GM21528 (cell line): Measurements from ENCODE around the gene NUS1.
A peak's percentile ranks its signal among the peaks of the same experiment; 100 is the strongest.
"Not testable (repeated sequence)": the region's sequence is repeated elsewhere in the genome, so short reads cannot be mapped to it uniquely, and the experiment has no call there.

Experiments
- ATAC-seq: cut with Tn5 transposase; IDR thresholded peaks from one replicate; pipeline ENCODE4 v1.9.1; 2021; ENCODE audit warnings: mild to moderate bottlenecking, moderate library complexity; ENCODE audit not compliant: unreplicated experiment, low FRiP score

The NUS1 gene

DNA sequence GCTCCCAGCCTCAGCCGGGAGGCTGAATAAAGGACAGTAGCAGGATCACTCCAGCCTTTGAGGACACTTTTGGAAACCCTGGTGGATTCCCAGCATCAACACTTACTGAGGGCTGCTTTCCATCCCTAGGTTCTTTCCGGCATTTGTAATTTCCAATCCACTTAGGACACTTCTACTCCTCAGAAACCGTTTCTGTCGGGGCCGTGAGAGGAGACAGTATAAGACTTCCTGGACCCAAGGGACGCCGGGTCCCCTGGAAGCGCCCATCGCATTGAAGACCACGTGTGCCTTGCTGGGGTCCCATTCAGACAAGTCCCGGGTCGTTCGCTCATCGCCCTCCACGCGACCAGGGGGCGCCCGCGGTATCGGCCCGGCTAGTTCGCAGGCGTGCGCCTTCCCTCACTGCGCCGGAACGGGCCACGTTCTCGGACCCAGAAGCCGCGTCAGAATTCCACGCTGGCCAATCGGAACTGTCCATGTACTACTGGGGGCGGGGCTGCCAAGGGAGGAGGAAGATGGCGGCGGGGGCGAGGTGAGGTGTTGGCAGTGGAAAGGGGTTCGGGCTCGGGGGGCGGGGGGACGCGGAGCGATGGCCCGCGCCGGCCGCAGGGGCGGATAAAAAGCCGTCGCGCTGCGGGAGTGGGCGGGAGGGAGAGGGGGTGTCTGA, at the start of gene NUS1:
Gene NUS1, plus strand, starts transcription at position 479 of the 667 bp plus-strand sequence. CDS start 202 bp downstream, outside the sequence.
- peak; percentile 99 for ATAC-seq

DNA sequence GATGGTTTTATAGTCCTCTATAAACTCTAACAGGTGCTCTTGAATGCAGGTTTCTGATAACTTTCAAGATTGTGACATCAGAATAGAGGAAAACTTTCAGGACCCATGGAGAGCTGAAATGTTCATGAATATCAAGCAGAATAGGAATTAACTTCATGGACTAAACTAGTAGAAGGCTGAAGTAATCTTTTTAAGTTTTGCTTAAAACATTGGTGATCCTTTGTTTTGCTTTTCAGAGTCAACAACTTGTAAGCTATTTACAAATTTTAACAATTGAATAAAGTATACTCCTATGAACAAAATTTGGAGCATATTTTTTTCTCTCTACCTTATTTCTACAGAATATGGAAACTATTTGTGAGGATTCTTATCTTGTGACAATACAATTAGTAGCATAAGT, 47.7 kb upstream of the NUS1 start:
- no peak for ATAC-seq

GRCh38 chr6:117629119-117629660, 46.1 kb upstream of the NUS1 start:
- no peak for ATAC-seq

GRCh38 chr6:117637770-117638169, 37.5 kb upstream of the NUS1 start:
- ATAC-seq, result no peak

GRCh38 chr6:117642976-117643375, 32.3 kb upstream of the NUS1 start:
- ATAC-seq, result no peak

DNA sequence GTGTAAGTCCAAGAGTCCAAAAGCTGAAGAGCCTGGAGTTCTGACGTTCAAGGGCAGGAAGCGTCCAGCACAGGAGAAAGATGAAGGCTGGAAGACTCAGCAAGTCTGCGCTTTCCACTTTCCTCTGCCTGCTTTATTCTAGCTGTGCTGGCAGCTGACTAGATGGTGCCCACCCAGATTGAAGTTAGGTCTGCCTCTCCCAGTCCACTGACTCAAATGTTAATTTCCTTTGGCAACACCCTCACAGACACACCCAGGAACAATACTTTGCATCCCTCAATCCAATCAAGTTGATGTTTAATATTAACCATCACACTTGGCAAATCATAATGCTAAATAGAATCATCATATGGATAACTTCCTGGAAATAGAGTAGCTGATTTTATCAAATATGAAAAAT, 23.3 kb upstream of the NUS1 start:
- not testable (repeated sequence) for ATAC-seq

GRCh38 chr6:117653949-117654348, 21.3 kb upstream of the NUS1 start:
- no peak for ATAC-seq

- no peak for ATAC-seq
These were observed 19.9 kb upstream of the NUS1 start for GRCh38 chr6:117655380-117655779.

DNA sequence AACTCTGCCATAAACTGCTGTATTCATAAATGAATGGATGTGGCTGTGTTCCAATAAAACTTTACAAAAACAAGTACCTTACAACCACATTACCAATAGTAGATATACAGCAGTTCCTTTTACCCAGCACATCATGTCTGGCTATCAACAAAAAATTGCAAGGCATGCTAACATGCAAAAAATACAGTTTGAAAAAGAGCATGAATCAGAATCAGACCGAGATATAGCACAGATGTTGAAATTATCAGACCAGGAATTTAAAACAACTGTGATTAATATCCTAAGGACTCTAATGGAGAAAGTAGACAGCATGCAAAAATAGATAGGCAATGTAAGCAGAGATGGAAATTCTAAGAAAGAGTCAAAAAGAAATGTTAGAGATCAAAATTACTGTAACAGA, 8.4 kb upstream of the NUS1 start:
- ATAC-seq, result no peak

GRCh38 chr6:117668736-117669135, 6.5 kb upstream of the NUS1 start:
- no peak for ATAC-seq

DNA sequence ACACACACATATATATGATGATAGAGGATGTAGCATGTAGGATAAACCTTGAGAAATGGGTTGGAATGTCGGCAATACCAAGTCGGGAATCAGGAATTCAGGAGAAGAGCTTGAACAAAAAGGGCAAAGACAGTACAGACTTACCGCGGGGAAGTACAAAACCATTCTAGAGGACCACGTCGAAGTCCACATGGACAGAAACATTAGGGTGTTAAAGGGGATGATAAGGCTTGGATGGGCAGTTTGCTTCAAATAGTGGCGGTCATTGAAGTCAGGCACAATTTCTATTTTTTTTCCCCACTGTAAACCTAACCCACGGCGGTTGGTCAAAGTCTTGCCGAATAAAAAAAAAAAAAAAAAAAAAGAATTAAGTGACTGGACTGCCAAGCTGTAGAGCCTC, 766 bp upstream of the NUS1 start:
- no peak for ATAC-seq

DNA sequence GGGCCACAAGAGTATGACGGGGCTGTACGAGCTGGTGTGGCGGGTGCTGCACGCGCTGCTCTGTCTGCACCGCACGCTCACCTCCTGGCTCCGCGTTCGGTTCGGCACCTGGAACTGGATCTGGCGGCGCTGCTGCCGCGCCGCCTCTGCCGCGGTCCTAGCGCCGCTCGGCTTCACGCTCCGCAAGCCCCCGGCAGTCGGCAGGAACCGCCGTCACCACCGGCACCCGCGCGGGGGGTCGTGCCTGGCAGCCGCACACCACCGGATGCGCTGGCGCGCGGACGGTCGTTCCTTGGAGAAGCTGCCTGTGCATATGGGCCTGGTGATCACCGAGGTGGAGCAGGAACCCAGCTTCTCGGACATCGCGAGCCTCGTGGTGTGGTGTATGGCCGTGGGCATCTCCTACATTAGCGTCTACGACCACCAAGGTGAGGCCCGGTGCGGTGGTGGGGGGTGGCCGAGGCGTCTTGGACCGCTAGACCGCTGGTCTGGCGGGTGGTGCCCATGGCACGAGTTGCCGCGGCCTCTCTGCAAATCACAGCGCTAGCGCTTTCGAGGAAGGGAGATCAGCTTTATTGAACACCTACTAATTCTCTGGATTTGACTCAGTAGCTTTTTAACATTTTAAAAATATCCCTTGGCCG, 511 bp downstream of the NUS1 start:
- ATAC-seq, result peak; percentile 38

DNA sequence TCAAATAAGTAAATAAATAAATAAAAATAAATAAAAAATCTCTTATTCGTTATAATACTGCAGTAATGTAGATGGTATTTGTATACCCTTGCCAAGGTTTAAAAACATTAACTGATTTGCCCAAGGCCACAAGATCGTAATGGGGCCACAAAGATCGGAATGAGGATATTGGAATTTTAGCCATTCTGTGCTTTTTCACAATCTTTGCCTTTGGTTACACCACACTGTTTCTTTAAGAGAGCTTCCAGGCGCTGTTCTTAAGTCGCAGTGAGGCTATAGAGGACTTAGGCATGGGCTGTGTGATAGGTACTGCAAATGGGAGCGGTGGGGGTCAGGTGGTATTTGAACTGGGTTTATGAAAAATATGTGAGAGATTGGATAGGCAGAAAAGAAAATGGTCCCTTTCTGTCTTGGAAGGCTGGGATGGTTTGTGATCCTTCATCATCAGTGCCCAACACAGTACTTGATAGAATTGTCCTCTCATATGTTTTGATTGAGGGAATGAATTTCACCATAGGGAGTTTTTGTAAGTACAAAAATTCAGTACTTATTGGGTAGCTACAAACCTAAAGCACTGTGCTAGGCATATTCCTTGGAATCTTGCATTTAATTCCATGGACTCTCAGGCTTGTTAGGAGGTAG, 1.4 kb downstream of the NUS1 start:
- ATAC-seq, result no peak

GRCh38 chr6:117677553-117678141, 2.4 kb downstream of the NUS1 start:
- no peak for ATAC-seq

DNA sequence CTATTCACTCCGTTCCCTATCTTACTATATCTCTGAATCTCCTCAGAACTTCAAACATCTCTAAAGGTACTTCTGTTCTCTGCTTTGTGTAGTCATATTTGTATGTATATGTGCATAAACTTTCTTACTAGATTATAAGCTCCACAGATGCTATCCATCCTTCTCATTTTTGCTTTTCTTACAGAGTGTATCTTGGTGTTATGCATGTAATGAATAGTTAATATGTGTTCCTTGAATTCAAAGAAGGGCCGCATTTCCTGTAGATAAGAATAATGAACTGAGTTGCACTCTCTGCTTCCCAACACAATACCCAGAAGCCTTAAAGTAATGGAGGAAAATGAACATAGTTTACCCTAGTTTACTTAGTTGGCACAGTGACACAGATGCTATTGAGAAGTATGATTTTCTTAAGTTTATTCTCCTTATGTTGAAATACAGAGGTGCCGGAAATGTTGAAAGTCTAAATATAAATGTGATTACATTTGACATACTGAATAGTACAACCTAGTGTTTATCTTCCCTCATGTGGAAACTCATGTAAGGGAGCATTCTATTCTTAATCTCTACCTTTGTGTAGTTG, 6.0 kb downstream of the NUS1 start:
- ATAC-seq, result no peak

GRCh38 chr6:117684749-117685148, 9.5 kb downstream of the NUS1 start:
- ATAC-seq, result no peak

GRCh38 chr6:117685359-117685758, 10.1 kb downstream of the NUS1 start:
- ATAC-seq, result no peak

GRCh38 chr6:117687021-117687648, 11.9 kb downstream of the NUS1 start:
- no peak for ATAC-seq

GRCh38 chr6:117689584-117689983, 14.3 kb downstream of the NUS1 start:
- not testable (repeated sequence) for ATAC-seq

- no peak for ATAC-seq
These were observed 31.2 kb downstream of the NUS1 start for GRCh38 chr6:117706504-117706903.
